T-helper 1 cell treated with Interleukin-12 subunit alpha and Interleukin-12 subunit beta and Interleukin-4 antibody, amounts not matched to agents 30 ng/mL and 1 ng/mL, for 36 hours (primary cell): ENCODE results near the gene RAB11A. TPM values are rescaled to one million over a fixed set of nuclear protein-coding genes. Genes with fewer than 3 reads are reported as not detected.

Experiments
- intact Hi-C: fragments of 100-400 bp; cut with micrococcal nuclease; formaldehyde crosslinking; loops from one replicate; pipeline ENCODE4 v1.15.1; 2024
- total RNA-seq: library from RNA; stranded (reverse); gene quantifications from 2 replicates; pipeline ENCODE4 v1.2.3, GENCODE V29; 2022

Gene RAB11A
- total RNA-seq, 1 donor from 2014 or later, result 212 TPM

DNA sequence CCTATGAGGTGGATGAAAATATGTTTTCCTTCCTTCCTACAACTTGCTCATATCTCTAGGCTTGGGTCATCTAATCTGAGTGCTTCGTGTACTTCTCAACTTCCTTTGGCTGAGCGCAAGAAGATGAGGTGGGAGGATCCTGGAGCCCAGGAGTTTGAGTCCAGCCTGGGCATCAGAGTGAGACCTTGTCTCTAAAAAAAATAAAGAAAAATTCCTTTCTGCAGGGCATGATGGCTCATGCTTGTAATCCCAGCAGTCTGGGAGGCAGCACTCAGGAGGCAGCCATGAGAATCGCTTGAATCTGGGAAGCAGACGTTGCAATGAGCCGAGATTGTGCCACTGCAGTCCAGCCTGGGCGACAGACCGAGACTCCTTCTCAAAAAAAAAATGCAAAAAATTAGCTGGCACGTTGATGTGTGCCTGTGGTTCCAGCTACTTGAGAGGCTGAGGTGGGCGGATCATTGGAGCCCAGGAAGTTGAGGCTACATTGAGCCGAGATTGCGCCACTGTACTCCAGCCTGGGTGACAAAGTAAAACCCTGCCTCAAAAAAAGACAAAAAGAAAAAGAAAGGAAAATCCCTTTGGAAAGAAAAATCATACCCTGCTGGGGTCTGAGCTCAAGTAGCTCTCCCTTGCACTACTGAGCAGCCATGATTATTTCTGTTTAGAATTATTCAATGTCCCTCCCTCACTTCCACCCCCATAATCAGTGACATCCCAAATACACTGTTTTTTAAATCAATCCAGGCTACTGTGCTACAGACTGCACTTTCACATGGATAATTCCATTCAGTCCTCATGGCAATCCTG is 28.0 kb upstream of the RAB11A start:
- intact Hi-C loops, result no loop called here

DNA sequence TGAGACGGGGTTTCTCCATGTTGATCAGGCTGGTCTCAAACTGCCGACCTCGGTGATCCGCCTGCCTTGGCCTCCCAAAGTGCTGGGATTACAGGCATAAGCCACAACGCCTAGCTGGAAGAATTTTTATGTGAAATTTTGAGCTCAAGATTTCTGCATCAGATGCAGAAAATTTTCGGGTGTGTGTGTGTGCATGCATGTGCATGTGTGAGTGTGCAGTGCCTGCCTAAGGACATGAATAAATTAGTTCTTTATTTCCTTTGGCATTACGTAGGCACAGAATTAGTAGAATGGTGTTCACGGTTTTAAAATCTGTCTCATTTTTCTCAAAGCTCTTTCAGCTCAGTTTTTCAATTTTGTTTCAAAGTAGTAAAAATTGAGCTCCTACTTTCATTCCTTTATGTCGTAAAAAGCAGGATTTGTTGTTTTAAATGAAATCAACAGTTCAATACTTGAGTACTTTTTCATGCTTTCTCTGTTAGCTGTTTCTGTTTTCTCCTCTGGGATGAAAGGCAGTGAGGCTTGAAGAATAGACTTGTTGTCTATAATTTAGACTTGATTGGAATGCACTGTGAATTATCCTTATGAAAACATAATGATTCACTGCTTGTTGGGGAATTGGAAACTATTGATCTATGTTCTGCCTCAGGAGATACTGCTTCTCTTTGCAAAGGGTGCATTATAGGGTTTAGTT is 23.3 kb upstream of the RAB11A start:
- intact Hi-C loops, result no loop called here

DNA sequence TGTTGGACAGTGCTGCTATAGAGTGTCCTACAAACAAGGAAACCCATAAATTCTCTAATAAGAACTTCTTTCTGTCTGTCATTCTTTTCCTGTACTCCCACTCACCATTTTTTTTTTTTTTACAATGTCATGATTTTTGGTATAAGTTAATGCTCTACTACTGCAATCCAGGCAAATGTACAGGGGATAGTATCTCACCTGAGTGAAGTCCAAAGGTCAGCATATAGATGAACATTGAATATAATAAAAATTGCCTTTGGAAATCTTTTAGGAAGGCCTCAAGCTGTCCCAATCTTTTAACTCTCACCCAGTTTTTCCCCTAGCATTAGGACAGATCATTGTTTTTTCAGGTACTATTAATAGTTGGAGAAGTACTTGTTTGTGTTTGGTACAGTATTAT is 21.3 kb upstream of the RAB11A start:
- intact Hi-C loops, result no loop called here

DNA sequence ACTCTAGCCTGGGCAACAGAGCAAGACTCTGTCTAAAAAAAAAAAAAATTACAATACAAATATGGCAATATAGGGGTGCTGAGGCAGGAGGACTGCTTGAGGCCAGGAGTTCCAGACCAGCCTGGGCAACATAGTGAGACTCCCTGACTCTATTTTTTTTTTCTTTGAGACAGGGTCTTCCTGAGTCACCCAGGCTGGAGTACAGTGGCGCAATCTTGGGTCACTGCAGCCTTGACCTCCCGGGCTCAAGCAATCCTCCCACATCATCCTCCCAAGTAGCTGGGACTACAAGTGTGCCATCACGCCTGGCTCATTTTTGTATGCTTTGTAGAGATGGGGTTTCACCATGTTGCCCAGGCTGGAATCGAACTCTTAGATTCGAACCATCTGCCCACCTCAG is 17.3 kb upstream of the RAB11A start:
- intact Hi-C loops, result no loop called here

DNA sequence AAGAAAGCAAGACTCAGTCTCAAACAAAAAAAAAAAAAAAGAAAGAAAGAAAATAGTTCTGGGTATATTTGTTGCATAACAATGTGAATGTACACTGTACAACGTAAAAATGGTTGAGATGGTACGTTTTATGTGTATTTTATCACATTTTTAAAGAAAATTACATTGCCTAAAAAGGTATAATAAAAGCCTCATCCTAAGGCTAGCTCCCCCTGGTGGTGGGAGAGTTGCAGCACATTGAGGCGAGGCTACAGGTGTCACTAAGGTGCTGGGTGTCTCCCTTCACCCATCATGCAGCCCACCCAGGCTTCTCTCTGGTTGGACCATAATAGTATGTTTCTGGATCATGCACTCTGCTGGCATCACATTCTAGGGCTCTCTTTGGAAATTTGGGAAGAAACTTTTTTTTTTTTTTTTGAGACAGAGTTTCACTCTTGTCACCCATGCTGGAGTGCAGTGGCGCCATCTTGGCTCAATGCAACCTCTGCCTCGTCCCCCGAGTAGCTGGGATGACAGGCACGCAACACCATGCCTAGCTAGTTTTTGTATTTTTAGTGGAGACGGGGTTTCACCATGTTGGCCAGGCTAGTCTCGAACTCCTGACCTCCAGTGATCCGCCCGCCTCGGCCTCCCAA is 12.4 kb upstream of the RAB11A start:
- intact Hi-C loops, result loop anchor here (1.0 to 5.0 kb wide), 5 partner anchors 35 to 246 kb away; partner anchors contain the start of genes DENND4A and INTS14

DNA sequence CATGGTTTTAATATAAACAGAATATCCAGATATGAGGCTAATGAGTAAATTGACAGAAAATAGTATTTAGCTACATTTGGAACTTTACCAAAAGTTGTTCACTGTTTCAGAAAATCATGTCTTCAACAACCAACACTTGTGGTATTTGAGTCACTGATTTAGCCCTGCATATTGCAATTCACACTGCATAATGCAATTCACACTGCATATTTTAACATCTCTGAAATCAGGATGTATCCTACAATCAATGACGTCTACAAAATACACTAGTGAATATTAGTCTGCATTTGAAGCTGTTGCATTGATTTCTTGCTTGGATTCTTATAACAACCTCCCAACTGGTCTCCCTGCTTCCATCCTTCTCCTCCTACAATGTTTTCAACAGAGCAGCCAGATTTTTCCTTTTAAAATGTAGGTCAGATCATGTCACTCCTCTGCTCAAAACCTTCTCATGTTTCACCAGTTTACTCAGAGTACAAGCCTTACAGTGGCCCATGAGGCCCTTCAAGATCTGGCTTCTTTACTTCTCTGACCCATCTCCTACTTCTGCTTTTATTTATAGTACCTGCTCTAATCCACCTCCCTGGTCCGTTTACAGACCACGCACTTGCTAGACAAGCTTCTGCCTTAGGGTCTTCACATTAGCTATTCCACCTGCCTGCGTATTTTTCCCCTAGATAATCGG is 11.4 kb upstream of the RAB11A start:
- intact Hi-C loops, result loop anchor here (1.0 to 5.0 kb wide), 5 partner anchors 36 to 247 kb away; partner anchors contain the start of genes DENND4A and INTS14

DNA sequence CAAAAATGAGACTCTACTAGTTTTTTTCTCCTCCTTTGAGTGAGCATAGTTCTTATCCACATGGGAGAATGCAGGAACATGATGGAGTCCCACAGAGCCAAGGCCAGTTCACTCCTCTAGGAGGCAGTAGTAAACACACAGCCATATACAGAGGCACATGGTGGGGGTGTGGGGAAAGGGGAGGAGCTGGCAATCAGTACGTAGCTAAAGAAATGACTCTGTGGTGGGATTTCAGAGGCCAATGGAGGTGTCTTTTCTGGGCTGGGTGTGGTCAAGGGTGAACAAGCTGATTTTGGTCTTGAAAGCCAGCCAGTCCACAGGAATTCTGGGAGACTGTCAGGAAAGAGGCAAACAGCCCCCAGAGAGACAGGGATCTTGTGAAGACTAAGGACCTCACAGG is 6.6 kb upstream of the RAB11A start:
- intact Hi-C loops, result loop anchor here (1.0 to 5.0 kb wide), 4 partner anchors 100 to 223 kb away; no protein-coding TSS in a partner anchor

DNA sequence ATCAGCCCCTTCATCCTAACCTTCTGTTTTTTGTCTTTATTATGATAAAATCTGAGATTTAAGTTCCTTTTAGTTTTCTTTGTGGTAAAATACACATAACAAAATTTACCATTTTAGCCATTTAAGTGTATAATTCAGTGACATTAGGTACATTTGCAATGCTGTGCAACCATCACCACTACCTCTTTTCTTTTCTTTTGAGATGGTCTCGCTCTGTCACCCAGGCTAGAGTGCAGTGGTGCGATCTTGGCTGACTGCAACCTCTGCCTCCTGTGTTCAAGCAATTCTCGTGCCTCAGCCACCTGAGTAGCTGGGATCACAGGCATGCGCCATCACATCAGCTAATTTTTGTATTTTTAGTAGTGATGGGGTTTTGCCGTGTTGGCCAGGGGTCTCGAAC is 6.2 kb upstream of the RAB11A start:
- intact Hi-C loops, result loop anchor here (2.0 to 5.0 kb wide), 2 partner anchors 99 to 184 kb away; no protein-coding TSS in a partner anchor

DNA sequence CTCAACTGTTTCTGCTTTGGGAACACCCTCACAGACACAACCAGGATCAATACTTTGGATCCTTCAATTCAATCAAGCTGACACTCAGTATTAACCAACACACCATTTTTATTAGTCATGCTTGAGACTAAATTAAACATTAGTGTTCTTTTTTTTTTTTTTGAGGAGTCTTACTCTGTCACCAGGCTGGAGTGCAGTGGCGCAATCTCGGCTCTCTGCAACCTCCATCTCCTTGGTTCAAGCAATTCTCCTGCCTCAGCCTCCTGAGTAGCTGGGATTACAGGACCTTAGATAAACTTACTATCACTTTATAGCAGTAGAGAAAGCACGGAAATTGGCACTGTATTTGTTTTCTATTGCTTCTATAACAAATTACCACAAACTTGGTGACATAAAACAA is 2.0 kb upstream of the RAB11A start:
- intact Hi-C loops, result loop anchor here (5.0 kb wide), 1 partner anchor 335 kb away; the partner anchor contains the start of gene HACD3

DNA sequence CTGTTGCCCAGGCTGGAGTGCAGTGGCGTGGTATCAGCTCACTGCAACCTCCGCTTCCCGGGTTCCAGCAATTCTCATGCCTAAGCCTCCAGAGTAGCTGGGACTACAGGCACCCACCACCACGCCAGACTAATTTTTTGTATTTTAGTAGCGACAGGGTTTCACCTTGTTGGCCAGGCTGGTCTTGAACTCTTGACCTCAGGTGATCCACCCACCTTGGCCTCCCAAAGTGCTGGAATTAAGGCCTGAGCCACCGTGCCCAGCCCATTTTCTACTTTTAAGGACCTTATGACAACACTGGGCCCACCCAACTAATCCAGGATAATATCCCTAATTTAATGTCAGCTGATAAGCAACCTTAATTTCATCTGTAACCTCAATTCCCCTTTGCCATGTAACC is 1.4 kb upstream of the RAB11A start:
- intact Hi-C loops, result loop anchor here (2.0 to 5.0 kb wide), 2 partner anchors 49 to 336 kb away; partner anchors contain the start of gene HACD3

DNA sequence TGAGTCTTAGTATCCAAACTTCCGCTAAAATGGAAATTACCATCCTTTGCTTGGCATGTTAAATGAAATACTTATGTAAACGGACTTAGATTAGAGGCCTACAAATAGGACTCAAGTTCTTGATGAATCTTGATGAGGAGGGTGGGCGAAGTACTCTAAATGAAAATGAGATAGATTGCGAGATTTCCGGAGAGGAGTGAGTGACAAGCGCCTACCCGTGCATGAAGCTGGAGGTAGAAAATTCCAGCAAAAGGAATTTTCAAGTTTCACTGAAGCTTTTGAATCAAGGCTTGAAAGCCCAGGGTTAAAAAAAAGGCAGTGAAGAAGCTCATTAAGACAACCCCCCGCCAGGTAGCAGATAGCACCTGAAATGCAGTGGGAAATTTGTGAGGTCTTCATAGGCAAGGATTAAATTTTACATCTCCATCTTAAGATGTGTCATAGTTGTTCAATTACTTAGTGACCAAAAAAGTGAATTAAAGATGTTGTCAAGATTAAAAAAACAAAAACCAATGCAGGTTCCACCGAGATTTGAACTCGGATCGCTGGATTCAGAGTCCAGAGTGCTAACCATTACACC is 655 bp upstream of the RAB11A start:
- intact Hi-C loops, result loop anchor here (1.0 to 5.0 kb wide), 9 partner anchors 14 to 488 kb away; partner anchors contain the start of genes DENND4A, DPP8, HACD3 and INTS14

DNA sequence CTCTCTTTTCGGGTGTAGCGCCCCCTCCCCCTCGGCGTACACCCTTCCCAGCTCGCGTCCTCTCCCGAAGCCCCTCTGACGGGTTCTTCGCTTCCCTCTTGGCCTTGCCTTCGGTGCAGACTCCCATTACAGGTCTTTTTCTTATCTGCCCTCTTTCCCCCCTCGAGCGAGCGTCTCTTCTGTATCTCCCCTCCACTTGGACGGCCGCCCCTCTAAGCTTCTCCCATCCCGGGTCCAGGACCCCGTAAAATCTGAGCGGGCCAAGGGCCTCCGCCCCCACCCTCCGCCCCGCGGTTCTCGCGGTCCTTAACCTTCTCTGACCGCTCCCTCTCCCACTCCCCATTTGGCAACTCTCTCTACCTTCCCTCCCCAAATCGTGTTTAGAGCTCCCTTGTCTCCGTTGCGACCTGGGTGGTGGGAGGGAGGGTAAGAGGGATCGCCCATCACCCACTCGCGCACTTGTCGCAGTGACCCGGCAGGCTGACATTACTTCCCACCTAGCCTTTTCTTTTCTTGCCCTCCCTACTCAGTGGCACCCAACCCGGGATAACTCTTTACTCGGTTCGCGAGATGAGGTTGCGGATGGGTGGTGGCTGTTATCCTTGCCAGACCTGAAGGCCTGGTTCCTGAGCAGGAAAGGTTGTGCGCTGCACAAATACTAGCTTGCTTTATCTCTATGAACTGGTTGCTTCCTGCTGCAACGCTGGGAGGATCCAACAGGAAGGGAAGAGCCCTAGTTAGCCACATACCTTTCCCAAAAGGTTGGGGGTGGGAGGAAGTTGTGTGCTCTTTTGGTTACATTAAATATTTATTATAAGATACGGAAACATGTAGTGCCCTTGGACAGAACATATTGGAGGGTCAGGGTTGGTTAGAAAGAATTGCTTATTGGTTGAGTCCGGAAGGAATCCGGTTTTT is 922 bp downstream of the RAB11A start:
- intact Hi-C loops, result loop anchor here (1.0 to 10.0 kb wide), 12 partner anchors 12 to 565 kb away; partner anchors contain the start of genes DENND4A, DIS3L, DPP8 and HACD3

DNA sequence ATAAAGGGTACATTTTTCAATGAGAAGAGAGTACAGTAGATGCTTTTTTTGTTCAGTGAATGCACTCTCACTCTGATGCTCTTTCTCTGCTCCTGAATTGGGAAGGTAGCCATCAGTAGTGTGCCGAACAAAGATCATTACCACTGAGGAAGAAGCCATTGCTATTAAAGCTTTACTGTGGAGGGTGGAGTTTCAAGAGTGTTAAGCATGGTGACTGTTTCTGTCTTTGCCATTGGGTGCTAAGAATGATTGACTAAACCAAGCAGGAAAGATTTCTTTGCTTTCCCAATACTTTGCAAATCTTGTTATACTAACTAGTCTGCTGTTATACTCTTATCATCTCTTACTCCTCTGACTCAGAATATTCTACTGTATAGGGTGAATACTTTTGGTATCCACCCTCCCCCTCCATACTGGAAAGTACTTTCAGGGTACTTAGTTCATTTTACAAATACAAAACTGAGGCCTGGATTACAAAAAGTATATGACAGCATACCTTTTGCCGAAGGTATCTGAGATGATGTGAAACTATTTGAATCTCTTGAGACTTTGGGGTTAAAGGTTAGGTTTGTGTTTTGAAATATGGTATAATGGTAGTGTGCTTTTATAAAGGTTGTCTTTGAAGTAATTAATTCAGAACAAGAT is 1.7 kb downstream of the RAB11A start:
- intact Hi-C loops, result loop anchor here (2.0 to 10.0 kb wide), 3 partner anchors 72 to 566 kb away; partner anchors contain the start of genes DIS3L and RNU5B-1

DNA sequence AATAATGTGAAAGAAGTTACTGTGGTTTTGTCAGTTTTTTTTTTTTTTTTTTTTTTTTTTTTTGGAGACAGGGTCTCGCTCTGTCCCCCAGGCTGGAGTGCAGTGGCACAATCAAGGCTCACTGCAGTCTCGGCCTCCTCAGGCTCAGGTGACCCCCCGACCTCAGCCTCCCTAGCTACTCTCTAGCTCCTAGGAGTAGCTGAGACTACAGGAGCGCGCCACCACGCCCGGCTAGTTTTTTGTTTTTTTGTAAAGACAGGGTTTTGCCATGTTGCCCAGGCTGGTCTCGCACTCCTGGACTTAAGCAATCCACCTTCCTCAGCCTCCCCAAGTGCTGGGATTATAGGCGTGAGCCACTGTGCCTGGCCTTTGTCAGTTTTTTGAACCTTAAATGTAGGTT is 2.6 kb downstream of the RAB11A start:
- intact Hi-C loops, result loop anchor here (2.0 to 10.0 kb wide), 3 partner anchors 71 to 567 kb away; partner anchors contain the start of genes DIS3L and RNU5B-1

DNA sequence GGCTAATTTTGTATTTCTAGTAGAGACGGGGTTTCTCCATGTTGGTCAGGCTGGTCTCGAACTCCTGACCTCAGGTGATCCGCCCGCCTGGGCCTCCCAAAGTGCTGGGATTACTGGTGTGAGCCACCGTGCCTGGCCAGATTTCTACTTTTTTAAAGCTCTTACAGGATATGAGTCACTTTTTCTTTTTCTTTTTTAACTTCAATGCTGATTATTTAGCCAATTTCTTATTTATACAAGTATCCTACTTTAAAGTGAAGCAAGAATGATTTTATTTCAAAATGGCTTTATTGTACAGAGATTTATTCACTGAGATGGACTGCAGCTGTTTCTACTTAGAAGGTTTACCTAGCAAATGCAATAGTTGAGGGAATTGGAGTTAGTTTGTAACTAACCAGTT is 3.3 kb downstream of the RAB11A start:
- intact Hi-C loops, result loop anchor here (5.0 to 10.0 kb wide), 2 partner anchors 420 to 568 kb away; partner anchors contain the start of genes DIS3L and RNU5B-1

DNA sequence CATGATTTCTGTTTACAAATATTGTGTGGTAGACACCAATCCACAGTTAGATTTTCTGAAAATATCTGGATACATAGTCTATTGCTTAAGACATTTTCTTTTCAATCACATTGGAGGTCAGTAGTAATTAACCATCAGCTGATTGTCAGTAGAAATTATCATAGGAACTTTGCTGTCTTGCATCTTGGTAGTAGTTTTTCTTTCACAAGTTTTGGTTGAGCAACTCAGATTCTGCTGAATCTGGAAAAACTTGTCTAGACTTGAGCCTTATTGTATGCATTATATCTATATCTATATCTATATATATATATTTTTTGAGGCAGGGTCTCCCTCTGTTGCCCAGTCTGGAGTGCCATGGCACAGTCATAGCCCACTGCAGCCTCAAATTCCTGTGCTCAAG is 4.0 kb downstream of the RAB11A start:
- intact Hi-C loops, result loop anchor here (5.0 to 10.0 kb wide), 2 partner anchors 419 to 568 kb away; partner anchors contain the start of genes DIS3L and RNU5B-1

DNA sequence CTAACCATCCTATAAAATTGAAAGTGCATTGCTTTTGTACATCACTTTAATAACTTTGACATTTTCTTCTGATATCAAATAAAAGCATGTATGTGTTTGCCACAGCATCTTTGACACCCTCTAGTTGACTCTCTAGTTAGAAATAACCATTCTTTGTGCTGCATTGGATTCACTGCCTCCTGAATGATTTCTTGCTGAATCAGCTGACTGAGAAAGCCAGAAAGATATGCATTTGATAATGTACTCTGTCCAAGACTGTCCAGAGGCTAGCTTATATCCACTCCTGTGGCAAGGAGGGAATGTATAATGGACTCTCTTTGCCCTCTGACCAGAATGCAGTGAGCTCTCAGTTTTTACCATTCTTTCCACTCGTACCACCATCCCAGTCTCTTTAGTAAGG is 6.2 kb downstream of the RAB11A start:
- intact Hi-C loops, result loop anchor here (10.0 kb wide), 1 partner anchor 571 kb away; the partner anchor contains the start of gene RNU5B-1

DNA sequence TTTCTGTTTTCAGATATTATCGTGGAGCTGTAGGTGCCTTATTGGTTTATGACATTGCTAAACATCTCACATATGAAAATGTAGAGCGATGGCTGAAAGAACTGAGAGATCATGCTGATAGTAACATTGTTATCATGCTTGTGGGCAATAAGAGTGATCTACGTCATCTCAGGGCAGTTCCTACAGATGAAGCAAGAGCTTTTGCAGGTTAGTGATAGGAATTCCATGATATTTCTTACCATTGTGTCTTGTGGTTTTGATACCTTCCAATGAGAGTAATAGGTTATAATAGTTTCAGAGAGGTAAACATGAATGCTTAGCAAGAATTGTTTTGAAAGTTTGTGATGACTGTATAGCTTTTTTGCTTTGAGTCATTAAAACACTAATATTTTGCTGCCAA is 8.5 kb downstream of the RAB11A start:
- intact Hi-C loops, result loop anchor here (10.0 kb wide), 1 partner anchor 573 kb away; the partner anchor contains the start of gene RNU5B-1
